Endometrial microvascular endothelial cells (primary cell): ENCODE results near the gene UBAC1. TPM values are rescaled to one million over a fixed set of nuclear protein-coding genes. Genes with fewer than 3 reads are reported as not detected.

ENCODE experiments used
- in situ Hi-C: cut with HindIII; loops from 2 replicates; pipeline ENCODE4 v1.10.0; 2017; ENCODE audit warnings: low sequenced_read_pairs, low pct_unique_long_range_greater_than_20kb; ENCODE audit errors: inconsistent ontology term
- total RNA-seq: library from RNA; depleted of rRNA; stranded (reverse); fragments of >200 nt; gene quantifications from one replicate; pipeline ENCODE4 v1.2.3, GENCODE V29; 2015; ENCODE audit errors: inconsistent ontology term

UBAC1 gene
- total RNA-seq, 1 donor from 2014 or later, result 46.9 TPM

DNA sequence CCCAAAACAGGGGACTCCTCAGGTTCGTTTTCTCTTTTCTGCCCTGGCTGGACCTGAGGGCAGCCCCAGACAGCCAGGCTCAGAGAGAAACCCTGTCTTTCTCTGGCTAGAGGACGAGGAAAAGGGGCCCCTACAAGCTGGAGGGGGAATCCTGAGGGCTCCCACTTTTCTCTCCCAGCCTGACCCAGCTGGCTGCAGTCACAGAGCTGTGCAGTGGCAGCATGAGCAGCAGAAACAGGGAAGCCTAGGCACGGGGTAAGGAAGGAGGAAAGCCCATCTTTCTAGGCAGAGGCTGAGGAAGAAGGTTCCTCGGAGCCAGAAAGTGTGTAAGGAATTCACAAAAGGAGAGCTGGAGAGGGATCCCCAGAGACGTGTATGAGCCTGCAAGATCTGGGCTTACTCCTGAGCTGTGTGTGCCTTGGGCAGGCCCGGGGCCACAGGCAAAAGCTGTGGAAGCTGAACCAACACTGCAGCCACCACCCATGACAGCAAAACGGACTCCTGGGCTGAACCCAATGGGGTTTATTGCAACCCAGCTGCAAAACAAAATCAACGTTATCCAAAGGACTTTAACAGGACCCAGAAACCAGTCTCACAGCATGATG lies 70.0 kb downstream of the UBAC1 start:
- in situ Hi-C loops, result no loop called here

GRCh38 chr9:135890190-135891026 lies 70.8 kb downstream of the UBAC1 start:
- in situ Hi-C loops, result no loop called here

DNA sequence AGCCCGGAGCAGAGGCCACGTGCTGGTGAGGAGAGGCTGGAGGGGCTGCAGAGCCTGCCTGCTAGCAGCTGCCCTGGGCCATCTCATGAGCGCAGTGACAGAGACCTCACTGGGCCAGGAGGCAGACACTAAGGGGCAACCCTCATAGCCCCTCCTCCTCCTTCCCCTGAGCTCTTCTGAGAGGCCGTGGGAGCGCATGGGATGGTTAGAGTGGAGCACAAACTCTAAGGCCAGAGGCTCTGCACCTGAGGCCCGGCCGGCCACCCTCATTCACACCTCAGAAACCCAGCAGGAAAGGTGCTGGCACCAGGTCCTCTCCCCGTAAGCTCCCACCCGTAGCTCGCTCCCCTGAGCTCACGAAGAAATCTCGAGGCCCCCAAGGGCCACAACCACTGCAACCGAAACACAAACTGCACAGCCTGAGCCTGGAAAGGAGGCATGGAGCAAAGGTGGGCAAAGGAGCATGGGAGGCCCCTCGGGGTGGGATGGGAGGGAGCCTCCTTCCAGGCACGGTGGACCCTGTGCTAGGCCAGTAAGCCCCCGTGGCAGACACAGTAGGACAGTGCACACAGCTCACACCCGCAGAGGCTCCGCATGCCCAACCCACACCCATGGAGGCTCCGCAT lies 71.5 kb downstream of the UBAC1 start:
- in situ Hi-C loops, result no loop called here

GRCh38 chr9:135888766-135889394 lies 72.3 kb downstream of the UBAC1 start:
- in situ Hi-C loops, result no loop called here

DNA sequence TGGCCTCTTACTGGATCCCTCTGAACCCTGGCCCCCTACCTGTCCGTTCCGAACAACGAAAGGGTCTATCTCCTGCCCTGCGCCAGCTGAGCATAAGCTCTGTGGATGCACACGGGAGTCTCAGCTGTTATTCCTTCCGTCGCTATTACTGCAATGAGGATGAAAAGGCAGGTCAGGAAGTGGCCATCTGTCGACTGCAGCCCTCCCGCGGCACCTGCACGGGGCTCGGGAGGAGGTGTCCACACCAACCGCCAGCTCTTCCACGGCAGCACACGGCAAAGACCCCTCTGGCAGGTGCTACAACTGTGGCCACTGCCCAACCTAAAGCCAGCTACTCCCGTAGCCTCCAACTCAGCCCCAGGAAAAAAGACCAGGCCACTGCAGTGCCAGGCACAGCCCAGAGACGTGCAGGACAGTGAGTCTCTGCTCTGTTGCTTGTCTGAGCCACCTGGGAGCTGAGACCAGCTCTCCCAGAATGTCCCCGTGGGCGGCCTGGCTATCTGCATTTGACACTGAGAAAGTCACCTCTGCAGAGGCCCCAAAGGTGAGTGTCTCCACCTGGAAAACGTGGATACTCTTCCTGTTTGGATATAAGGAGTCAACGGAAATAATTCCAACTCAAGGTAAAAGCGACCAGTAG lies 72.9 kb downstream of the UBAC1 start:
- in situ Hi-C loops, result no loop called here

GRCh38 chr9:135887585-135888050 lies 73.6 kb downstream of the UBAC1 start:
- in situ Hi-C loops, result no loop called here

GRCh38 chr9:135887021-135887507 lies 74.1 kb downstream of the UBAC1 start:
- in situ Hi-C loops, result no loop called here

DNA sequence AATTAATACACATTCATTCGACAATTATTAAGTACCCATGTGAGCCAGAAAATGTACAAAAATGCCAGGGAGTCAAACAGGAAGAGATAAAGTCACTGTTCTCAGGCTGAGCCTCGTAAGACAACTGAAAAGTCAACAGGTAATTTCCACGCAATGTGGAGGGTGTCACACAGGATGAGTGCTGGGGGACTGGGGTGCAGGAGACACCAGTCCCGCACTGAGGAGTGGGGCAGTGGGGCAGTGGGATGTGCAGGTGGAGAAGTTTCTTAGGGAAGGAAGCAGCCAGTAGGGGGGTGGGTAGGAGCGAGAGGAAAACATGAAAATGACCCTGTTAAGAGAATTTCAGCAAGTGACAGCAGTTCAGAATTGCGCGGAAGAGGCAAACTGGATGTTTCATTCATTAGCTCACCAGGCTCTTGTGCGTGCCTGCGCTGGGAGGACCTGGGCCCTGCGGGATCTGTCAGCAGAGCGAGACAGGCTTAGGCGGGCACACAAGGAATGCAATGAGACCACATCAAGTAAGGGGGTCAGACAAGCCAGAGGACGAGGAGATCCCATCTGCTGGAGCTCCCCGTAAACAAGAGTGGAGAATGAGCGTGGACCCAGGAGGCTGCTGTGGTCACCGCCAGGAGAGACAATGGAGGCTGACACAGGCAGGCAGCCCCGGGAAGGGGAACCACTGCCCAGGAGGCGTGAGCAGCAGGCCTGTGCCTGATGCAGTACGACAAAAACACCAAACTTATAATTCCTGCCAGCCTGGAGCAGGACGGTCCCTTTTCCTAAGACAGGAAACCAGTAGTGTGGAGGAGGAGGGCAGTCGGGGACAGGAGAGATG lies 74.8 kb downstream of the UBAC1 start:
- in situ Hi-C loops, result no loop called here

GRCh38 chr9:135885100-135885853 lies 75.9 kb downstream of the UBAC1 start:
- in situ Hi-C loops, result no loop called here

GRCh38 chr9:135884328-135885035 lies 76.7 kb downstream of the UBAC1 start:
- in situ Hi-C loops, result no loop called here

- in situ Hi-C loops, result no loop called here
Observed at GRCh38 chr9:135883410-135884089, 77.6 kb downstream of the UBAC1 start.

Other genes starting within 250 kb of the UBAC1 start
- gene CAMSAP1, start 53.8 kb downstream of the UBAC1 start, total RNA-seq, result 19.1 TPM
- gene NACC2, start 133.9 kb upstream of the UBAC1 start, total RNA-seq, result 21.9 TPM
- 49.3 TPM for gene TMEM250, start 157.5 kb upstream of the UBAC1 start, total RNA-seq
- not detected for gene LHX3, start 243.8 kb upstream of the UBAC1 start, total RNA-seq